MM.1S (cell line): ENCODE data around the gene ST6GALNAC1.

Experiments used
- DNase-seq: peaks from one replicate; pipeline ENCODE4 v3.0.0-alpha.2; 2015
- H2AFZ ChIP-seq: fragments of 300-600 bp; sonication (generic); 2 replicates; pipeline ENCODE4 v1.6.0; 2016; ENCODE audit warnings: antibody characterized with exemption, low read length
- H3F3A ChIP-seq: fragments of 300-600 bp; sonication (generic); 2 replicates; pipeline ENCODE4 v1.6.1; 2016; ENCODE audit warnings: mild to moderate bottlenecking, antibody characterized with exemption, low read length, moderate library complexity, mixed read lengths; ENCODE audit not compliant: insufficient read depth
- H3K27ac ChIP-seq: fragments of 300-600 bp; sonication (generic); 2 replicates; pipeline ENCODE4 v1.5.1; 2016; ENCODE audit warnings: mild to moderate bottlenecking, low read length
- H3K27me3 ChIP-seq: fragments of 300-600 bp; sonication (generic); replicated peaks from 2 replicates; pipeline ENCODE4 v1.6.0; 2016; ENCODE audit warnings: low read length; ENCODE audit not compliant: insufficient read depth
- H3K36me3 ChIP-seq: fragments of 300-600 bp; sonication (generic); replicated peaks from 2 replicates; pipeline ENCODE4 v1.6.1; 2016; ENCODE audit warnings: mild to moderate bottlenecking, low read length, mixed read lengths; ENCODE audit not compliant: insufficient read depth
- H3K4me1 ChIP-seq: fragments of 300-600 bp; sonication (generic); 2 replicates; pipeline ENCODE4 v1.6.1; 2016; ENCODE audit warnings: low read length, mixed read lengths
- H3K4me2 ChIP-seq: fragments of 300-600 bp; sonication (generic); 2 replicates; pipeline ENCODE4 v1.6.0; 2016; ENCODE audit warnings: low read depth, low read length
- H3K4me3 ChIP-seq: fragments of 300-600 bp; sonication (generic); 2 replicates; pipeline ENCODE4 v1.5.1; 2016; ENCODE audit warnings: low read length, mixed read lengths
- H3K79me2 ChIP-seq: fragments of 300-600 bp; sonication (generic); 2 replicates; pipeline ENCODE4 v1.6.1; 2016; ENCODE audit warnings: mixed run types, low read length, mixed read lengths
- H3K9ac ChIP-seq: fragments of 300-600 bp; sonication (generic); 2 replicates; pipeline ENCODE4 v1.6.1; 2016; ENCODE audit warnings: low read length, mixed read lengths
- H3K9me2 ChIP-seq: fragments of 300-600 bp; sonication (generic); replicated peaks from 2 replicates; pipeline ENCODE4 v1.6.1; 2016; ENCODE audit warnings: mild to moderate bottlenecking, low read length, mixed read lengths; ENCODE audit not compliant: insufficient read depth
- H3K9me3 ChIP-seq: fragments of 300-600 bp; sonication (generic); replicated peaks from 2 replicates; pipeline ENCODE4 v1.6.1; 2016; ENCODE audit warnings: mild to moderate bottlenecking, low read length, mixed read lengths; ENCODE audit not compliant: insufficient read depth
- H4K20me1 ChIP-seq: fragments of 300-600 bp; sonication (generic); 2 replicates; pipeline ENCODE4 v1.6.1; 2016; ENCODE audit warnings: mild to moderate bottlenecking, low read length, moderate library complexity, mixed read lengths; ENCODE audit not compliant: insufficient read depth
- CTCF ChIP-seq: fragments of 300-600 bp; sonication (generic); IDR thresholded peaks from 2 replicates; pipeline ENCODE4 v1.5.1; 2016; ENCODE audit warnings: antibody characterized with exemption, low read length, mixed read lengths
- EZH2 ChIP-seq: fragments of 300-600 bp; sonication (generic); optimal IDR thresholded peaks from 2 replicates; pipeline ENCODE3; 2017; ENCODE audit warnings: low read depth, mild to moderate bottlenecking, antibody characterized with exemption, low read length, mixed read lengths
- EZH2phosphoT487 ChIP-seq: fragments of 300-600 bp; sonication (generic); IDR thresholded peaks from 2 replicates; pipeline ENCODE4 v1.6.1; 2018; ENCODE audit warnings: antibody characterized with exemption, low read length

ST6GALNAC1 gene

GRCh38 chr17:76581515-76581914 lies 62.0 kb downstream of the ST6GALNAC1 start:
- Histone ChIP-seq H3K27me3 (peaks cover 35% of the 10 kb centered on the region), H3K79me2 (no peaks in the 10 kb centered on the region)

GRCh38 chr17:76579281-76579680 lies 64.3 kb downstream of the ST6GALNAC1 start:
- no peaks in the 10 kb centered on the region for H3K4me1 ChIP-seq
- H3K9ac ChIP-seq, result no peak overlapping the region
- peaks cover 14% of the 10 kb centered on the region for H3K27me3 ChIP-seq
- DNase-seq, result no peak
- no peaks in the 10 kb centered on the region for H3K79me2 ChIP-seq
- no peak overlapping the region for H3K27ac ChIP-seq
- no peak overlapping the region for H3K4me2 ChIP-seq
- H3K9me2 ChIP-seq, result no peaks in the 10 kb centered on the region
- H3K36me3 ChIP-seq, result no peaks in the 10 kb centered on the region
- H4K20me1 ChIP-seq, result no peaks in the 10 kb centered on the region
- H3K4me3 ChIP-seq, result no peak overlapping the region
- no peaks in the 10 kb centered on the region for H3F3A ChIP-seq
- TF ChIP-seq EZH2phosphoT487, result no peak
- no peak for TF ChIP-seq CTCF
- no peak for TF ChIP-seq EZH2
- H2AFZ ChIP-seq, result no peak overlapping the region
- H3K9me3 ChIP-seq, result no peaks in the 10 kb centered on the region

More at GRCh38 chr17:76581515-76581914, 62.0 kb downstream of the ST6GALNAC1 start:
- Histone ChIP-seq H4K20me1 (no peaks in the 10 kb centered on the region), H3K9ac (no peak overlapping the region), H3K4me3 (no peak overlapping the region), H3K36me3 (no peaks in the 10 kb centered on the region), H3K9me3 (no peaks in the 10 kb centered on the region), H3K4me1 (no peaks in the 10 kb centered on the region), H3K27ac (no peak overlapping the region), H2AFZ (no peak overlapping the region), H3K9me2 (no peaks in the 10 kb centered on the region), H3F3A (no peaks in the 10 kb centered on the region), H3K4me2 (no peak overlapping the region)
- TF ChIP-seq CTCF (no peak), EZH2phosphoT487 (no peak), EZH2 (no peak)
- DNase-seq, result no peak

- Histone ChIP-seq H3K27me3 (peaks cover 6% of the 10 kb centered on the region), H3K4me2 (no peak overlapping the region), H3K79me2 (no peaks in the 10 kb centered on the region), H3F3A (no peaks in the 10 kb centered on the region), H3K9ac (no peak overlapping the region), H3K4me3 (no peak overlapping the region), H3K4me1 (no peaks in the 10 kb centered on the region), H3K27ac (no peak overlapping the region), H3K36me3 (no peaks in the 10 kb centered on the region), H3K9me2 (no peaks in the 10 kb centered on the region), H2AFZ (no peak overlapping the region), H4K20me1 (no peaks in the 10 kb centered on the region), H3K9me3 (no peaks in the 10 kb centered on the region)
- DNase-seq, result no peak
- TF ChIP-seq EZH2 (no peak), CTCF (no peak), EZH2phosphoT487 (no peak)
Observed at GRCh38 chr17:76578376-76578775, 65.2 kb downstream of the ST6GALNAC1 start.
